ENCODE measurements around the gene MTRR.
"Not testable (repeated sequence)": the region's sequence is repeated elsewhere in the genome, so short reads cannot be mapped to it uniquely, and the experiment has no call there.

Gene MTRR

GRCh38 chr5:7894439-7894838, 25.5 kb downstream of the MTRR start:
- in situ Hi-C loops (cut with HindIII; ENCODE audit: low sequenced_read_pairs) = no loop called here

- in situ Hi-C loops (cut with HindIII; ENCODE audit: low sequenced_read_pairs) = no loop called here
These were observed 25.9 kb downstream of the MTRR start for GRCh38 chr5:7894860-7895259.

GRCh38 chr5:7897014-7897600, 28.2 kb downstream of the MTRR start:
- in situ Hi-C loops (cut with HindIII; ENCODE audit: low sequenced_read_pairs) = no loop called here

- in situ Hi-C loops (cut with HindIII; ENCODE audit: low sequenced_read_pairs) = no loop called here
These were observed 33.3 kb downstream of the MTRR start for GRCh38 chr5:7902201-7902600.

- in situ Hi-C loops (cut with HindIII; ENCODE audit: low sequenced_read_pairs) = no loop called here
These were observed 34.0 kb downstream of the MTRR start for GRCh38 chr5:7902666-7903625.

- in situ Hi-C loops (cut with HindIII; ENCODE audit: low sequenced_read_pairs) = no loop called here
These were observed 35.2 kb downstream of the MTRR start for GRCh38 chr5:7904170-7904569.

GRCh38 chr5:7907612-7908011, 38.7 kb downstream of the MTRR start:
- in situ Hi-C loops (cut with HindIII; ENCODE audit: low sequenced_read_pairs) = no loop called here

GRCh38 chr5:7908317-7908716, 39.4 kb downstream of the MTRR start:
- in situ Hi-C loops (cut with HindIII; ENCODE audit: low sequenced_read_pairs) = no loop called here

GRCh38 chr5:7910738-7911428, 41.9 kb downstream of the MTRR start:
- in situ Hi-C loops (cut with HindIII; ENCODE audit: low sequenced_read_pairs) = no loop called here

GRCh38 chr5:7911429-7911771, 42.5 kb downstream of the MTRR start:
- in situ Hi-C loops (cut with HindIII; ENCODE audit: low sequenced_read_pairs) = not testable (repeated sequence)

- in situ Hi-C loops (cut with HindIII; ENCODE audit: low sequenced_read_pairs) = no loop called here
These were observed 47.3 kb downstream of the MTRR start for GRCh38 chr5:7916171-7916804.

- in situ Hi-C loops (cut with HindIII; ENCODE audit: low sequenced_read_pairs) = no loop called here
These were observed 48.5 kb downstream of the MTRR start for GRCh38 chr5:7917130-7918123.

GRCh38 chr5:7925961-7926695, 57.2 kb downstream of the MTRR start:
- in situ Hi-C loops (cut with HindIII; ENCODE audit: low sequenced_read_pairs) = no loop called here

GRCh38 chr5:7926720-7927119, 57.8 kb downstream of the MTRR start:
- in situ Hi-C loops (cut with HindIII; ENCODE audit: low sequenced_read_pairs) = no loop called here

- in situ Hi-C loops (cut with HindIII; ENCODE audit: low sequenced_read_pairs) = no loop called here
These were observed 58.8 kb downstream of the MTRR start for GRCh38 chr5:7927466-7928375.

GRCh38 chr5:7930011-7930410, 61.1 kb downstream of the MTRR start:
- in situ Hi-C loops (cut with HindIII; ENCODE audit: low sequenced_read_pairs) = no loop called here

GRCh38 chr5:7941692-7942091, 72.7 kb downstream of the MTRR start:
- in situ Hi-C loops (cut with HindIII; ENCODE audit: low sequenced_read_pairs) = no loop called here

GRCh38 chr5:7947301-7947700, 78.4 kb downstream of the MTRR start:
- in situ Hi-C loops (cut with HindIII; ENCODE audit: low sequenced_read_pairs) = no loop called here
